ENCODE results near the gene BCAT1.
"Not testable (repeated sequence)": the region's sequence is repeated elsewhere in the genome, so short reads cannot be mapped to it uniquely, and the experiment has no call there.

Gene BCAT1

DNA sequence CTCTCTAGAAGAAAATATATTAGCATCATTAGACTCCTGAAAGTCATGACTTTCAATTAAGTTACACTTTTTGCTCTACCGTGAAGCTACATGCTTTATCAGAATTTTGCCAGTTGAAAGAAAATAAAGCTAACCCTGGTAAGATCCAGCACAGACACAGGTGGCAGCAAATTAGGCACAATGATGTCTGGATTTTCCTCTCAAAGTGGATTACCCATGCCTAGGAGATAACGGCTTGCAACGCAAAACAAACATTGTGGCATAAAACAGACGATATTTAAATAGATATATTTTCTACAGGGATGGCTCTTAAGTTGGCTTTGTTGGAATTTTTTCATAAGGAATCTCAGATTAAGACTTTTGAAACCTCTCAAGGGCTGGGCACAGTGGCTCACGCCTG lies 33.4 kb downstream of the BCAT1 start:
- TF ChIP-seq, protein P1, sequence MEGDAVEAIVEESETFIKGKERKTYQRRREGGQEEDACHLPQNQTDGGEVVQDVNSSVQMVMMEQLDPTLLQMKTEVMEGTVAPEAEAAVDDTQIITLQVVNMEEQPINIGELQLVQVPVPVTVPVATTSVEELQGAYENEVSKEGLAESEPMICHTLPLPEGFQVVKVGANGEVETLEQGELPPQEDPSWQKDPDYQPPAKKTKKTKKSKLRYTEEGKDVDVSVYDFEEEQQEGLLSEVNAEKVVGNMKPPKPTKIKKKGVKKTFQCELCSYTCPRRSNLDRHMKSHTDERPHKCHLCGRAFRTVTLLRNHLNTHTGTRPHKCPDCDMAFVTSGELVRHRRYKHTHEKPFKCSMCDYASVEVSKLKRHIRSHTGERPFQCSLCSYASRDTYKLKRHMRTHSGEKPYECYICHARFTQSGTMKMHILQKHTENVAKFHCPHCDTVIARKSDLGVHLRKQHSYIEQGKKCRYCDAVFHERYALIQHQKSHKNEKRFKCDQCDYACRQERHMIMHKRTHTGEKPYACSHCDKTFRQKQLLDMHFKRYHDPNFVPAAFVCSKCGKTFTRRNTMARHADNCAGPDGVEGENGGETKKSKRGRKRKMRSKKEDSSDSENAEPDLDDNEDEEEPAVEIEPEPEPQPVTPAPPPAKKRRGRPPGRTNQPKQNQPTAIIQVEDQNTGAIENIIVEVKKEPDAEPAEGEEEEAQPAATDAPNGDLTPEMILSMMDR (IDR thresholded peaks at IDR 0.05; ENCODE audit: low read depth, low read length, missing control alignments), result no peak
- no peak for DNase-seq (ENCODE audit: extremely low read depth, low read depth)
- no peak overlapping the region for H3K4me3 ChIP-seq (replicated peaks; ENCODE audit: low read depth, low read length)

- no peak for DNase-seq (ENCODE audit: extremely low read depth, low read depth)
- TF ChIP-seq, protein P1 (IDR thresholded peaks at IDR 0.05; ENCODE audit: low read depth, low read length, missing control alignments), result no peak
- no peak overlapping the region for H3K4me3 ChIP-seq (replicated peaks; ENCODE audit: low read depth, low read length)
These were observed 34.9 kb downstream of the BCAT1 start for GRCh38 chr12:24913953-24914352.

GRCh38 chr12:24913130-24913529 lies 35.8 kb downstream of the BCAT1 start:
- no peak overlapping the region for H3K4me3 ChIP-seq (replicated peaks; ENCODE audit: low read depth, low read length)
- no peak for DNase-seq (ENCODE audit: extremely low read depth, low read depth)
- TF ChIP-seq, protein P1 (IDR thresholded peaks at IDR 0.05; ENCODE audit: low read depth, low read length, missing control alignments), result no peak

GRCh38 chr12:24911271-24911791 lies 37.6 kb downstream of the BCAT1 start:
- H3K4me3 ChIP-seq (replicated peaks; ENCODE audit: low read depth, low read length), result no peak overlapping the region
- peak; percentile 59 for DNase-seq (ENCODE audit: extremely low read depth, low read depth)
- TF ChIP-seq, protein P1 (IDR thresholded peaks at IDR 0.05; ENCODE audit: low read depth, low read length, missing control alignments), result no peak

GRCh38 chr12:24910192-24910591 lies 38.7 kb downstream of the BCAT1 start:
- not testable (repeated sequence) for H3K4me3 ChIP-seq (replicated peaks; ENCODE audit: low read depth, low read length); DNase-seq (ENCODE audit: extremely low read depth, low read depth)

DNA sequence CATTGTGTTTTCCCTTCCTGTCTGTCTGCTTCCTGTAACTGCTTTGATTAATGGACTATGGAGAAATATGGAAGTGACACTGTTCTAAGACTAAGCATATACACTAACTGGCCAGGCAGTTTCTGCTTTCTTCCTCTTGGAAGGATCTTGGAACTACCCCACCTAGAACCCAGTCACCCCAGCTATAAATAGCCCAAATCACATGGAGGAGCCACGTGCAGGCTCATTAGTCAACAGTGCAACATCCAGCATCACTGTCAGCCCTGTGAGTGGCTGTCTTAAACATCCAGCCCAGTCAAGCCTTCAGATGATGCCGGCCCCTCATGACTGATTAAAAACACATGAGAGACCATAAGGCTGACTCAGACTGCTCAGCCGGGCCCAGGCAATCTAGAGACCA lies 39.2 kb downstream of the BCAT1 start:
- TF ChIP-seq, protein P1 (IDR thresholded peaks at IDR 0.05; ENCODE audit: low read depth, low read length, missing control alignments), result no peak
- H3K4me3 ChIP-seq (replicated peaks; ENCODE audit: low read depth, low read length), result no peak overlapping the region
- DNase-seq (ENCODE audit: extremely low read depth, low read depth), result peak; percentile 76

- TF ChIP-seq, protein P1 (IDR thresholded peaks at IDR 0.05; ENCODE audit: low read depth, low read length, missing control alignments), result no peak
- no peak for DNase-seq (ENCODE audit: extremely low read depth, low read depth)
- no peak overlapping the region for H3K4me3 ChIP-seq (replicated peaks; ENCODE audit: low read depth, low read length)
These were observed 41.4 kb downstream of the BCAT1 start for GRCh38 chr12:24907464-24907863.
